Measurements from ENCODE around the gene PACRG.

Gene PACRG

DNA sequence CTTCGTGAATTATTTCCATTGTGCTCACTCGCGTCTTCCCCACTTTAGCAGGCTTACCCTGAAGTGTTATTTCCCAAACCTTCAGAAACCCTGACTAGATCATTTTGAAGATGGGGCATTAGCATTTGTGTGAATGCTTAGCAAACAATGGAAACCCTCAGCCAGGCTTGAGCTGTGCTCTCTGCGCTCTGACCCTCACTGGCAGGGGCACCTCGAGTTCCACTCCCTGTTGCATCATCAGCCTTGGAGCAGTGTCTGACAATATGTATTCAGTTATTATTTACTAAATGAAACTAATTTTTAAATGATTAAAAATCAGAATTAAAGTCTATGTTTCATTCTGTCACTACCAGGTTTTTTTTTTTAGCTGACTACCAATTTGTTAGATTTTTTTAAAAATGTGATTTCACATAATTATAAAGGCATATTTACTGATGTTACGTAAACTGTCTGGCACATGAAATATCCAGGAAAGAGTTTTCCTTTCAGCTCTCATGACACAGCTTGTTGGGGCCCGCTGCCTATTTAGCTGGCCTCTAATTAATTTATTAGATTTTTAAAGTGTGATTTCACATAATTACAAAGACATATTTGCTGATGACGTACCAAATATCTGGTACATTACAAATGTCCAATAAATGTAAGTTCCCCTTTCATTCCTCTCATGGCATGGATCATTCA is 155.2 kb downstream of the PACRG start:
- TF ChIP-seq, protein P1, sequence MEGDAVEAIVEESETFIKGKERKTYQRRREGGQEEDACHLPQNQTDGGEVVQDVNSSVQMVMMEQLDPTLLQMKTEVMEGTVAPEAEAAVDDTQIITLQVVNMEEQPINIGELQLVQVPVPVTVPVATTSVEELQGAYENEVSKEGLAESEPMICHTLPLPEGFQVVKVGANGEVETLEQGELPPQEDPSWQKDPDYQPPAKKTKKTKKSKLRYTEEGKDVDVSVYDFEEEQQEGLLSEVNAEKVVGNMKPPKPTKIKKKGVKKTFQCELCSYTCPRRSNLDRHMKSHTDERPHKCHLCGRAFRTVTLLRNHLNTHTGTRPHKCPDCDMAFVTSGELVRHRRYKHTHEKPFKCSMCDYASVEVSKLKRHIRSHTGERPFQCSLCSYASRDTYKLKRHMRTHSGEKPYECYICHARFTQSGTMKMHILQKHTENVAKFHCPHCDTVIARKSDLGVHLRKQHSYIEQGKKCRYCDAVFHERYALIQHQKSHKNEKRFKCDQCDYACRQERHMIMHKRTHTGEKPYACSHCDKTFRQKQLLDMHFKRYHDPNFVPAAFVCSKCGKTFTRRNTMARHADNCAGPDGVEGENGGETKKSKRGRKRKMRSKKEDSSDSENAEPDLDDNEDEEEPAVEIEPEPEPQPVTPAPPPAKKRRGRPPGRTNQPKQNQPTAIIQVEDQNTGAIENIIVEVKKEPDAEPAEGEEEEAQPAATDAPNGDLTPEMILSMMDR (IDR thresholded peaks at IDR 0.05; ENCODE audit: insufficient read depth, low read depth, low read length, missing control alignments), result no peak
- DNase-seq (ENCODE audit: low read depth), result no peak
- H3K4me3 ChIP-seq (ENCODE audit: low read depth, low read length), result no peak overlapping the region

DNA sequence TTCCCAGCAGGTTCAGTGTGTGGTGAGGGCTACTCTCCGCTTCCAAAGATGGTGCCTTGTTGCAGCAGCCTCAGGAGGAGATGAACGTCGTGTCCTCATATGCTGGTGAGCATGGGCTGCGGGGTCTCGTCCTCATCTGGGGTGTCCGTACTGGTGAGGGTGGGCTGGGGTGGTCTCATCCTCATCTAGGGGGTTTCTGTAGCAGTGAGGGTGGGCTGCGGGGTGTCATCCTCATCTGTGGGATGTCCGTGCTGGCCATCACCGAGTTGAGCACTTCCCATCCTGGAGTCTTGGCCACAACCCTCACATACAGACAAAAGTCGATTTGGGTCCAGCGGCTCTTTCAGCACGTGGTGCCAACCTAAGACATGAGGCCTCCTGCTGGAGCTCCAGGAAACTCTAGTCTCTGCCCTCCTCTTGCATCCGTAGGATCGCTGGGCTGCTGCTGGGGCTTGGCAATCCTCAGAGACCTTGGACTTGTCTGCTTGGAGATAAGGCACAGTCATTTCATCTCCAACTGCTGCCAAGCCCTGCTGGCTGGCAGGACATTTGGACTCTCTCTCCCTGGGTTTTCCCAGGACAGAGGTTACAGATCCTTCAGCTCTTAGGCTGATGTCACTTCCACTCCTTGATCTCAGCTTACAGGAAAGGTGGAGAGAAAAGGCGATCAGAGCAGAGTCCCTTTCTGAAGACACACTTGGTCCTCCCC is 160.4 kb downstream of the PACRG start:
- TF ChIP-seq, protein P1 (IDR thresholded peaks at IDR 0.05; ENCODE audit: insufficient read depth, low read depth, low read length, missing control alignments), result no peak
- no peak for DNase-seq (ENCODE audit: low read depth)
- no peak overlapping the region for H3K4me3 ChIP-seq (ENCODE audit: low read depth, low read length)

DNA sequence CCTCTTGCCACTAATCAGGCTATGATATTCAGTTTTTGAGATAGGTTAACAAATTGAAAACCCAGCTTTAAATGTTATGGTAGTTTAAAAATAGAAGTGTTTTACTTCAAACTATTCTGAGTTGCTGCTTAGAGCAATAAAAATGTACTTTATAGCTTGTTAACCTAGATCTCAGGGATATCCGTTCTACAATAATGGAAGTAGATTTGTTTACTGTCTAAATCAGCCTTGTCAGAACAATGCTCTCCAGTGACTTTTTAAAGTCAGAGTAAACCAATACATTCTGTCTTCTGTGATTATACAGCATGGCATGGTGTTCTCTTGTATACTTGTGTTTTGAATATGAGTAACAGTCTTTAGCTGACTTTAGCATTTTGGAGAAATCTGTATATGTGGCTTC is 161.5 kb downstream of the PACRG start:
- DNase-seq (ENCODE audit: low read depth), result no peak
- TF ChIP-seq, protein P1 (IDR thresholded peaks at IDR 0.05; ENCODE audit: insufficient read depth, low read depth, low read length, missing control alignments), result no peak
- no peak overlapping the region for H3K4me3 ChIP-seq (ENCODE audit: low read depth, low read length)

DNA sequence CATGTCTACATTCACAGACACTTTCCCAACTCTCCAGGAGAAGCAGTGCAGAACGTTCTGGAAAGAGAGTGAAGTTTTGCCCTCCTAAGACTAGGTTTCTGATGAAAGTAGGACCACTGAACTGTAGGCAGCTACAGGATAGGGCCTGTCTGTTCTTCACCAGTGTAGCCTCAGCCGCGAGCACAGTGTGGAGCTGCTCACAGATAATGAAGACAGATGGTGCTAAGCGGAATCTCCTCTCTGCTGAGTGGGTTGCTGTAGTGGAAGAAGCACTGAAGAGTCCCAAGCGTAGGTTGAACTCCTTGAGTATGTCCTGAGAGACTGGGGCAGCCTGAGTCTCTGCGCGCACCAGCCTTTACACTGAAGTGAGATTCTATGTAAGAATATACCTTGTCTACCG is 170.2 kb downstream of the PACRG start:
- TF ChIP-seq, protein P1 (IDR thresholded peaks at IDR 0.05; ENCODE audit: insufficient read depth, low read depth, low read length, missing control alignments), result no peak

DNA sequence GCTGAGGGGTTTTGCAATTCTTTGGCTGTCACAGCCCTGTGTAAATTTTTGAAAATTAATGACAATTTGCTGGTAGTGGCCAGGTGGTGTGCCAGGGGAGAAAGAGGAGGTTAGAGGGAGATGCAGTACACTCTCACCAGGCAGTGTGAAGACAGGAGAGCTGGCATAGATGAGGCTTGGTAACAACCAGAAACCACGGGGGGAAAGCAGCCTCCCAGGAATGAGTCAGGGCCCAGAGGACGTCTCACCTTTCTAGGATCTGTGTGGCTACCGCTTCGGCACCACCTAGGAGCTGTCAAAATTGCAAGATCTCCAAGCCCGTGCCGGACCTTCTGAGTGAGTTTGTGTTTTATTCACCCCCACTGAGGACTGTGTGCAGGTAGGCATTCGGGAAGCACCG is 171.4 kb downstream of the PACRG start:
- H3K4me3 ChIP-seq (ENCODE audit: low read depth, low read length), result no peak overlapping the region
- DNase-seq (ENCODE audit: low read depth), result no peak
- TF ChIP-seq, protein P1 (IDR thresholded peaks at IDR 0.05; ENCODE audit: insufficient read depth, low read depth, low read length, missing control alignments), result no peak

More for the DNA sequence above, 170.2 kb downstream of the PACRG start:
- H3K4me3 ChIP-seq (ENCODE audit: low read depth, low read length), result no peak overlapping the region
- no peak for DNase-seq (ENCODE audit: low read depth)

DNA sequence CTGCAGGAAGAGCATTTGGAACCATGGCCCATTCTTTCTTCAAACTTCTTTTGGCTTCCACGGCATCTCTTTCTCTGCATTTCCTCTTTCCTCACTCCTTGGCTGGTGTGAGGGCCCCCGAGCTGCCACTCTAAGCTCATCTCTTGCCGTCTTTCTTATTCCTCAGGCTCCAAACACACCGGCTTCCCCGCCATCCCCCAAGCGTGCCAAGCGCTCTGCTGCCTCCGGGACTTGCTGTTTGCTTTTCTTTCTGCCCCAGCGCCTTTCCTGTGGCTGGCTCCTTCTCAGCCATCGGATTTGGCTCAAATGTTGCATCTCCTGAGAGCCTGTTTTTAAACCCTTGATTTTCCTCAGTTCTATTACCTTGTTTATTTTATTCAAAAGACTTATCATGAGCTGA is 172.7 kb downstream of the PACRG start:
- H3K4me3 ChIP-seq (ENCODE audit: low read depth, low read length), result no peak overlapping the region
- DNase-seq (ENCODE audit: low read depth), result no peak
- TF ChIP-seq, protein P1 (IDR thresholded peaks at IDR 0.05; ENCODE audit: insufficient read depth, low read depth, low read length, missing control alignments), result no peak
